Measurements from ENCODE around the gene MESD. TPM values are rescaled to one million over a fixed set of nuclear protein-coding genes. Genes with fewer than 3 reads are reported as not detected.

MESD gene
- total RNA-seq, 1 experiment from 2014 or later, result 28.2 TPM

GRCh38 chr15:80992441-80992840, 2.8 kb upstream of the MESD start:
- DNase-seq (ENCODE audit: low read depth, low spot score) (no peak), ATAC-seq (no peak)
- no peaks in the 10 kb centered on the region for H3K27me3 ChIP-seq (ENCODE audit: control insufficient read depth, insufficient read depth, low read length)
- ChIA-PET POLR2A (no interaction called here), CTCF (no interaction called here)
- no peaks in the 10 kb centered on the region for H3K9me3 ChIP-seq (ENCODE audit: control insufficient read depth, insufficient read depth, low read depth, low read length)
- no peak for TF ChIP-seq CTCF (IDR thresholded peaks at IDR 0.05)
- TF ChIP-seq POLR2AphosphoS5 (IDR thresholded peaks at IDR 0.05; ENCODE audit: low read depth, low read length), result no peak
- no peak for TF ChIP-seq REST (IDR thresholded peaks at IDR 0.05; ENCODE audit: insufficient read depth in 1 of 2, low read depth in 2 of 2, low read length in 1 of 2)
- no peak for TF ChIP-seq TCF7L2 (IDR thresholded peaks at IDR 0.05; ENCODE audit: low read depth, low read length)
- no peak for TF ChIP-seq SIN3A (IDR thresholded peaks at IDR 0.05; ENCODE audit: borderline replicate concordance, insufficient read depth, low read depth, low read length)
- no peak overlapping the region for H3K27ac ChIP-seq (ENCODE audit: low read length)
- intact Hi-C loops (cut with micrococcal nuclease; ENCODE audit: unreplicated experiment) (loop anchor here (10.0 kb wide), 1 partner anchor 112 kb away; no protein-coding TSS in a partner anchor), in situ Hi-C loops (cut with HindIII; ENCODE audit: low pct_unique_long_range_greater_than_20kb, low sequenced_read_pairs) (no loop called here)
- no TSS peak for BruUV-seq (replicated peaks)
- peaks cover 13% of the 10 kb centered on the region for H3K4me1 ChIP-seq (ENCODE audit: control insufficient read depth, insufficient read depth, low read length)
- peaks cover 4% of the 10 kb centered on the region; the same call in 1 of the 2 replicates for H3K36me3 ChIP-seq (ENCODE audit: control insufficient read depth, insufficient read depth, low read length)
- H3K4me3 ChIP-seq (ENCODE audit: low read depth in 2 of 2, low read length in 2 of 2), result no peak overlapping the region

- no TSS peak for BruUV-seq (replicated peaks)
- intact Hi-C loops (cut with micrococcal nuclease; ENCODE audit: unreplicated experiment) (loop anchor here (10.0 kb wide), 1 partner anchor 113 kb away; no protein-coding TSS in a partner anchor), in situ Hi-C loops (cut with HindIII; ENCODE audit: low pct_unique_long_range_greater_than_20kb, low sequenced_read_pairs) (no loop called here)
- DNase-seq (ENCODE audit: low read depth, low spot score), result no peak
- H3K36me3 ChIP-seq (ENCODE audit: control insufficient read depth, insufficient read depth, low read length), result peaks cover 4% of the 10 kb centered on the region; the same call in 1 of the 2 replicates
- ATAC-seq, result no peak
- no peaks in the 10 kb centered on the region for H3K9me3 ChIP-seq (ENCODE audit: control insufficient read depth, insufficient read depth, low read depth, low read length)
- CTCF ChIA-PET, result no interaction called here
- H3K27ac ChIP-seq (ENCODE audit: low read length), result no peak overlapping the region
- TF ChIP-seq TCF7L2 (IDR thresholded peaks at IDR 0.05; ENCODE audit: low read depth, low read length) (no peak), POLR2AphosphoS5 (IDR thresholded peaks at IDR 0.05; ENCODE audit: low read depth, low read length) (no peak)
- POLR2A ChIA-PET, result no interaction called here
- no peaks in the 10 kb centered on the region for H3K27me3 ChIP-seq (ENCODE audit: control insufficient read depth, insufficient read depth, low read length)
- peaks cover 16% of the 10 kb centered on the region for H3K4me1 ChIP-seq (ENCODE audit: control insufficient read depth, insufficient read depth, low read length)
- no peak overlapping the region for H3K4me3 ChIP-seq (ENCODE audit: low read depth in 2 of 2, low read length in 2 of 2)
Observed at GRCh38 chr15:80992006-80992405, 2.4 kb upstream of the MESD start.

- POLR2A ChIA-PET, result no interaction called here
- intact Hi-C loops (cut with micrococcal nuclease; ENCODE audit: unreplicated experiment), result loop anchor here (10.0 kb wide), 1 partner anchor 113 kb away; no protein-coding TSS in a partner anchor
- in situ Hi-C loops (cut with HindIII; ENCODE audit: low pct_unique_long_range_greater_than_20kb, low sequenced_read_pairs), result no loop called here
Observed at GRCh38 chr15:80991421-80991820, 1.8 kb upstream of the MESD start.

More at GRCh38 chr15:80991421-80991820, 1.8 kb upstream of the MESD start:
- DNase-seq (ENCODE audit: low read depth, low spot score) (no peak), ATAC-seq (no peak)
- H3K36me3 ChIP-seq (ENCODE audit: control insufficient read depth, insufficient read depth, low read length), result peaks cover 4% of the 10 kb centered on the region; the same call in 1 of the 2 replicates
- no peaks in the 10 kb centered on the region for H3K27me3 ChIP-seq (ENCODE audit: control insufficient read depth, insufficient read depth, low read length)
- H3K9me3 ChIP-seq (ENCODE audit: control insufficient read depth, insufficient read depth, low read depth, low read length), result no peaks in the 10 kb centered on the region
- no peak overlapping the region for H3K4me3 ChIP-seq (ENCODE audit: low read depth in 2 of 2, low read length in 2 of 2)
- CTCF ChIA-PET, result no interaction called here
- no peak overlapping the region for H3K27ac ChIP-seq (ENCODE audit: low read length)
- H3K4me1 ChIP-seq (ENCODE audit: control insufficient read depth, insufficient read depth, low read length), result peaks cover 17% of the 10 kb centered on the region
- TF ChIP-seq REST (IDR thresholded peaks at IDR 0.05; ENCODE audit: insufficient read depth in 1 of 2, low read depth in 2 of 2, low read length in 1 of 2), result no peak
- TF ChIP-seq CTCF (IDR thresholded peaks at IDR 0.05), result peak; percentile 25; the same call in 1 of the 2 replicates
- no peak for TF ChIP-seq TCF7L2 (IDR thresholded peaks at IDR 0.05; ENCODE audit: low read depth, low read length)
- no TSS peak for BruUV-seq (replicated peaks)
